SK-N-SH treated with all-trans-retinoic acid at 6 μM for 48 hours (cell line): Measurements from ENCODE around the gene APOOL.

ENCODE experiments used
- ATAC-seq: fragments of 200-7000 bp; cut with Tn5 transposase; 3 replicates; pipeline ENCODE4 v1.9.1; 2020; ENCODE audit warnings: mild to moderate bottlenecking, moderate library complexity
- ARNTL ChIP-seq: fragments of 450-650 bp; formaldehyde crosslinking; IDR thresholded peaks from 2 replicates; pipeline ENCODE4 v1.5.0; 2020; ENCODE audit warnings: low read depth, mild to moderate bottlenecking, moderate library complexity, borderline replicate concordance
- BACH2 ChIP-seq: fragments of 250-450 bp; sonication (Bioruptor Pico); IDR thresholded peaks from 2 replicates; pipeline ENCODE4 v1.9.0; 2021; ENCODE audit warnings: mild to moderate bottlenecking, borderline replicate concordance
- CSDC2 ChIP-seq: fragments of 250-450 bp; sonication (Bioruptor Pico); IDR thresholded peaks from 2 replicates; pipeline ENCODE4 v1.5.0; 2020; ENCODE audit warnings: mild to moderate bottlenecking, moderate library complexity
- ESRRG ChIP-seq: fragments of 250-450 bp; sonication (Bioruptor Pico); IDR thresholded peaks from 2 replicates; pipeline ENCODE4 v1.6.1; 2021; ENCODE audit warnings: mild to moderate bottlenecking
- OSR1 ChIP-seq: fragments of 250-450 bp; sonication (Bioruptor Pico); IDR thresholded peaks from 2 replicates; pipeline ENCODE4 v1.8.0; 2022; ENCODE audit warnings: moderate library complexity, mild to moderate bottlenecking, inconsistent platforms
- PPARA ChIP-seq: fragments of 250-450 bp; sonication (Bioruptor Pico); IDR thresholded peaks from 2 replicates; pipeline ENCODE4 v1.5.0; 2020; ENCODE audit warnings: mild to moderate bottlenecking, borderline replicate concordance
- RARB ChIP-seq: fragments of 250-450 bp; sonication (Bioruptor Pico); IDR thresholded peaks from 2 replicates; pipeline ENCODE4 v1.8.0; 2021; ENCODE audit warnings: mild to moderate bottlenecking, moderate library complexity
- TCF4 ChIP-seq: fragments of 250-450 bp; sonication (Bioruptor Pico); IDR thresholded peaks from 2 replicates; pipeline ENCODE4 v1.8.0; 2021; ENCODE audit warnings: mild to moderate bottlenecking, moderate library complexity, borderline replicate concordance
- TOX ChIP-seq: fragments of 250-450 bp; sonication (Bioruptor Pico); IDR thresholded peaks from 2 replicates; pipeline ENCODE4 v1.8.0; 2021; ENCODE audit warnings: mild to moderate bottlenecking, moderate library complexity, borderline replicate concordance
- ZC3H10 ChIP-seq: fragments of 250-450 bp; sonication (Bioruptor Pico); IDR thresholded peaks from 2 replicates; pipeline ENCODE4 v1.5.1; 2021; ENCODE audit warnings: mild to moderate bottlenecking, moderate library complexity
- ZFP30 ChIP-seq: fragments of 450-650 bp; formaldehyde crosslinking; IDR thresholded peaks from 2 replicates; pipeline ENCODE4 v1.5.0; 2022; ENCODE audit warnings: mild to moderate bottlenecking, moderate library complexity
- ZNF70 ChIP-seq: fragments of 450-650 bp; formaldehyde crosslinking; IDR thresholded peaks from 2 replicates; pipeline ENCODE4 v1.5.0; 2020; ENCODE audit warnings: mild to moderate bottlenecking, moderate library complexity
- TF ChIP-seq, protein P1 (sequence below): fragments of 250-450 bp; sonication (Bioruptor Pico); IDR thresholded peaks from 2 replicates; pipeline ENCODE4 v1.5.1; 2021; ENCODE audit warnings: mild to moderate bottlenecking, moderate library complexity
- TF ChIP-seq, protein P2 (sequence below): fragments of 250-450 bp; sonication (Bioruptor Pico); IDR thresholded peaks from 2 replicates; pipeline ENCODE4 v1.8.0; 2020; ENCODE audit warnings: mild to moderate bottlenecking, moderate library complexity, borderline replicate concordance
- TF ChIP-seq, protein P3 (sequence below): fragments of 250-450 bp; sonication (Bioruptor Pico); IDR thresholded peaks from 2 replicates; pipeline ENCODE4 v1.8.0; 2021; ENCODE audit warnings: low read depth, mild to moderate bottlenecking, moderate library complexity, borderline replicate concordance
- TF ChIP-seq, protein P4 (sequence below): fragments of 250-450 bp; sonication (Bioruptor Pico); IDR thresholded peaks from 2 replicates; pipeline ENCODE4 v1.5.0; 2020; ENCODE audit warnings: mild to moderate bottlenecking, moderate library complexity

APOOL gene

GRCh38 chrX:85084770-85085393, 81.2 kb downstream of the APOOL start:
- TF ChIP-seq, protein P1, sequence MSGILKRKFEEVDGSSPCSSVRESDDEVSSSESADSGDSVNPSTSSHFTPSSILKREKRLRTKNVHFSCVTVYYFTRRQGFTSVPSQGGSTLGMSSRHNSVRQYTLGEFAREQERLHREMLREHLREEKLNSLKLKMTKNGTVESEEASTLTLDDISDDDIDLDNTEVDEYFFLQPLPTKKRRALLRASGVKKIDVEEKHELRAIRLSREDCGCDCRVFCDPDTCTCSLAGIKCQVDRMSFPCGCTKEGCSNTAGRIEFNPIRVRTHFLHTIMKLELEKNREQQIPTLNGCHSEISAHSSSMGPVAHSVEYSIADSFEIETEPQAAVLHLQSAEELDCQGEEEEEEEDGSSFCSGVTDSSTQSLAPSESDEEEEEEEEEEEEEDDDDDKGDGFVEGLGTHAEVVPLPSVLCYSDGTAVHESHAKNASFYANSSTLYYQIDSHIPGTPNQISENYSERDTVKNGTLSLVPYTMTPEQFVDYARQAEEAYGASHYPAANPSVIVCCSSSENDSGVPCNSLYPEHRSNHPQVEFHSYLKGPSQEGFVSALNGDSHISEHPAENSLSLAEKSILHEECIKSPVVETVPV: no peak
- TF ChIP-seq ARNTL (no peak), BACH2 (CRISPR knock-in tag) (no peak), CSDC2 (CRISPR knock-in tag) (no peak), ZC3H10 (CRISPR knock-in tag) (no peak), ZNF70 (CRISPR knock-in tag) (no peak)
- TF ChIP-seq, protein P2, sequence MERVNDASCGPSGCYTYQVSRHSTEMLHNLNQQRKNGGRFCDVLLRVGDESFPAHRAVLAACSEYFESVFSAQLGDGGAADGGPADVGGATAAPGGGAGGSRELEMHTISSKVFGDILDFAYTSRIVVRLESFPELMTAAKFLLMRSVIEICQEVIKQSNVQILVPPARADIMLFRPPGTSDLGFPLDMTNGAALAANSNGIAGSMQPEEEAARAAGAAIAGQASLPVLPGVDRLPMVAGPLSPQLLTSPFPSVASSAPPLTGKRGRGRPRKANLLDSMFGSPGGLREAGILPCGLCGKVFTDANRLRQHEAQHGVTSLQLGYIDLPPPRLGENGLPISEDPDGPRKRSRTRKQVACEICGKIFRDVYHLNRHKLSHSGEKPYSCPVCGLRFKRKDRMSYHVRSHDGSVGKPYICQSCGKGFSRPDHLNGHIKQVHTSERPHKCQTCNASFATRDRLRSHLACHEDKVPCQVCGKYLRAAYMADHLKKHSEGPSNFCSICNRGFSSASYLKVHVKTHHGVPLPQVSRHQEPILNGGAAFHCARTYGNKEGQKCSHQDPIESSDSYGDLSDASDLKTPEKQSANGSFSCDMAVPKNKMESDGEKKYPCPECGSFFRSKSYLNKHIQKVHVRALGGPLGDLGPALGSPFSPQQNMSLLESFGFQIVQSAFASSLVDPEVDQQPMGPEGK: no peak
- TF ChIP-seq, protein P3, sequence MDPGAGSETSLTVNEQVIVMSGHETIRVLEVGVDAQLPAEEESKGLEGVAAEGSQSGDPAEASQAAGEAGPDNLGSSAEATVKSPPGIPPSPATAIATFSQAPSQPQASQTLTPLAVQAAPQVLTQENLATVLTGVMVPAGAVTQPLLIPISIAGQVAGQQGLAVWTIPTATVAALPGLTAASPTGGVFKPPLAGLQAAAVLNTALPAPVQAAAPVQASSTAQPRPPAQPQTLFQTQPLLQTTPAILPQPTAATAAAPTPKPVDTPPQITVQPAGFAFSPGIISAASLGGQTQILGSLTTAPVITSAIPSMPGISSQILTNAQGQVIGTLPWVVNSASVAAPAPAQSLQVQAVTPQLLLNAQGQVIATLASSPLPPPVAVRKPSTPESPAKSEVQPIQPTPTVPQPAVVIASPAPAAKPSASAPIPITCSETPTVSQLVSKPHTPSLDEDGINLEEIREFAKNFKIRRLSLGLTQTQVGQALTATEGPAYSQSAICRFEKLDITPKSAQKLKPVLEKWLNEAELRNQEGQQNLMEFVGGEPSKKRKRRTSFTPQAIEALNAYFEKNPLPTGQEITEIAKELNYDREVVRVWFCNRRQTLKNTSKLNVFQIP: no peak
- TF ChIP-seq, all 23 proteins: peak for 0
- ATAC-seq: peak; percentile 79

- no peak for TF ChIP-seq ARNTL
- TF ChIP-seq, protein P2: no peak
- TF ChIP-seq, protein P4, sequence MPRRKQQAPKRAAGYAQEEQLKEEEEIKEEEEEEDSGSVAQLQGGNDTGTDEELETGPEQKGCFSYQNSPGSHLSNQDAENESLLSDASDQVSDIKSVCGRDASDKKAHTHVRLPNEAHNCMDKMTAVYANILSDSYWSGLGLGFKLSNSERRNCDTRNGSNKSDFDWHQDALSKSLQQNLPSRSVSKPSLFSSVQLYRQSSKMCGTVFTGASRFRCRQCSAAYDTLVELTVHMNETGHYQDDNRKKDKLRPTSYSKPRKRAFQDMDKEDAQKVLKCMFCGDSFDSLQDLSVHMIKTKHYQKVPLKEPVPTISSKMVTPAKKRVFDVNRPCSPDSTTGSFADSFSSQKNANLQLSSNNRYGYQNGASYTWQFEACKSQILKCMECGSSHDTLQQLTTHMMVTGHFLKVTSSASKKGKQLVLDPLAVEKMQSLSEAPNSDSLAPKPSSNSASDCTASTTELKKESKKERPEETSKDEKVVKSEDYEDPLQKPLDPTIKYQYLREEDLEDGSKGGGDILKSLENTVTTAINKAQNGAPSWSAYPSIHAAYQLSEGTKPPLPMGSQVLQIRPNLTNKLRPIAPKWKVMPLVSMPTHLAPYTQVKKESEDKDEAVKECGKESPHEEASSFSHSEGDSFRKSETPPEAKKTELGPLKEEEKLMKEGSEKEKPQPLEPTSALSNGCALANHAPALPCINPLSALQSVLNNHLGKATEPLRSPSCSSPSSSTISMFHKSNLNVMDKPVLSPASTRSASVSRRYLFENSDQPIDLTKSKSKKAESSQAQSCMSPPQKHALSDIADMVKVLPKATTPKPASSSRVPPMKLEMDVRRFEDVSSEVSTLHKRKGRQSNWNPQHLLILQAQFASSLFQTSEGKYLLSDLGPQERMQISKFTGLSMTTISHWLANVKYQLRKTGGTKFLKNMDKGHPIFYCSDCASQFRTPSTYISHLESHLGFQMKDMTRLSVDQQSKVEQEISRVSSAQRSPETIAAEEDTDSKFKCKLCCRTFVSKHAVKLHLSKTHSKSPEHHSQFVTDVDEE (CRISPR knock-in tag): no peak
- TF ChIP-seq, protein P1: no peak
- no peak for ATAC-seq
Observed at GRCh38 chrX:85089321-85089840, 85.7 kb downstream of the APOOL start.

DNA sequence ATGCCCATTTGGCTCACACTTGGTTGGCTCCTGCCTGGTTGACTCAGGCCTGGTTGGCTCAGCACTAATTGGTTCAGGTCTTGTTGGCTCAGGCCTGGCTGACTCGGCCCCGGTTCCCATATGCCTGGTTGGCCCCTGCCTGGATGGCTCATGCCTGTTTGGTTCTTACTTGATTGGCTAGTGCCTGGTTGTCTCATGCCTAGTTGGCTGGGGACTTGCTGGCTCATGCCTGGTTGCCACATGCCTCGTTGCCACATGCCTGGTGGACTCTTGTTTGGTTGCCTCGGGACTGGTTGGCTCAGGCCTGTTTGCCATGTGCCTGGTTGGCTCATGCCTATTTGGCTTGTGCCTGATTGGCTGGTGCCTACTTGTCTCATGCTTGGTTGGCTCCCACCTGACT, 103.7 kb downstream of the APOOL start:
- no peak for ATAC-seq
- TF ChIP-seq OSR1 (CRISPR knock-in tag) (no peak), ARNTL (no peak)
- TF ChIP-seq, protein P3: no peak

GRCh38 chrX:85108165-85108564, 104.5 kb downstream of the APOOL start:
- no peak for ATAC-seq

More at GRCh38 chrX:85108165-85108564, 104.5 kb downstream of the APOOL start:
- TF ChIP-seq TOX (CRISPR knock-in tag): no peak
- TF ChIP-seq, protein P2: no peak
- no peak for TF ChIP-seq PPARA (CRISPR knock-in tag)
- no peak for TF ChIP-seq ZNF70 (CRISPR knock-in tag)
- TF ChIP-seq ESRRG (CRISPR knock-in tag): no peak
- TF ChIP-seq TCF4 (CRISPR knock-in tag): no peak
- TF ChIP-seq ZFP30 (CRISPR knock-in tag): no peak
- no peak for TF ChIP-seq RARB (CRISPR knock-in tag)
